Measurements from ENCODE around the gene LSM14B. TPM values are rescaled to one million over a fixed set of nuclear protein-coding genes. Genes with fewer than 3 reads are reported as not detected.
"Not testable (repeated sequence)": the region's sequence is repeated elsewhere in the genome, so short reads cannot be mapped to it uniquely, and the experiment has no call there.

LSM14B gene
- total RNA-seq, 2 experiments from 2014 or later, result 42.4 to 42.8 TPM

DNA sequence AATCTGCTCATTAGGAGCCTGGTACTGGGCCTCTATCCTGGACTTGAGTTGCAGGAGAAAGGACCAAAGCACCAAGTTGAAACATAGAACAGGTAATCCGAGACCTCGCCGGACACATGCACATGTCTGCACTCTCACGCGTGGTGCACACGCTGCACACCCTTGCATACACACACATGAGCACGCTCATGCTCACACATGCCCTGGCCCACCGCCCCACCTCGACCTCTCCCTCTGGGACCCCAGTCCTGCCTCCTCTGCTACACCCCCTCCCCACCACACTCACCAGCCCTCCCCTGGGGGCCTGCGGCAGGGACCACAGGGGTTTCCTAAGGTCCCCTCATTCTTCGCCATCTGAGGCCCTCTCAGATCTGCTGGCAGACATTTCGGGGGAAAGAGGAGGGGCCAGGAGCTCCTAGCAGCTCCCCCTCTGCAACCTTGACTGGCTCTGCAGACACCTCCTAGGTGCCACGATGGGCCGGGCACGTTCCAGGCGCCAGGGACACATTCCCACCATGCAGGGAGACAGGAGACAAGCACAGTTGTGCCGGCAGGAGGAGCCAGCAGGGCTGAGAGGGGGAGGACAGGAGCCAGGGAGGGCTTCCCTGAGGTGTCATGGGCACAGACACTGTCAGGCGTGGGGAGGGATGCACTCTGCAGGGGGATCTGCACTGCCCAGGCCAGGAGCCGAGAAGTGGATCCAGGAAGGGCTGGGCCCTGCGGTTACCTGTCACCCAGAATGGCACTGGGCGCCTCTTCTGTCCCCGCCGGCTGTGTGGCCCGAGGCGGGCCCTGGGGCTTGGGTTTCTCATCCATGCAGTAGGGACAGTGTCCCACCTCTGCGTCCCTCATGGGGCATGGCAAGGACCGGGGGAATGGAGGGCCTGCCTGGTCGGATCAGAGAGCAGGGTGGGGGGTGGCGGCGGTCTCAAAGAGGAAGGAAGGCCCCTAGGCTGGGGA, 25.6 kb upstream of the LSM14B start:
- no peak overlapping the region for H3K27ac Mint-ChIP-seq
- H3K4me1 Mint-ChIP-seq (ENCODE audit: low read depth), result no peaks in the 10 kb centered on the region
- DNase-seq (no peak), ATAC-seq (no peak)
- ChIA-PET CTCF (no interaction called here), POLR2A (no interaction called here)
- no peak overlapping the region for H3K4me3 Mint-ChIP-seq
- no peaks in the 10 kb centered on the region for H3K27me3 Mint-ChIP-seq (ENCODE audit: low read depth)
- peaks cover 11% of the 10 kb centered on the region for H3K9me3 Mint-ChIP-seq (ENCODE audit: insufficient read depth)
- no peaks in the 10 kb centered on the region for H3K36me3 Mint-ChIP-seq (ENCODE audit: low read depth)

DNA sequence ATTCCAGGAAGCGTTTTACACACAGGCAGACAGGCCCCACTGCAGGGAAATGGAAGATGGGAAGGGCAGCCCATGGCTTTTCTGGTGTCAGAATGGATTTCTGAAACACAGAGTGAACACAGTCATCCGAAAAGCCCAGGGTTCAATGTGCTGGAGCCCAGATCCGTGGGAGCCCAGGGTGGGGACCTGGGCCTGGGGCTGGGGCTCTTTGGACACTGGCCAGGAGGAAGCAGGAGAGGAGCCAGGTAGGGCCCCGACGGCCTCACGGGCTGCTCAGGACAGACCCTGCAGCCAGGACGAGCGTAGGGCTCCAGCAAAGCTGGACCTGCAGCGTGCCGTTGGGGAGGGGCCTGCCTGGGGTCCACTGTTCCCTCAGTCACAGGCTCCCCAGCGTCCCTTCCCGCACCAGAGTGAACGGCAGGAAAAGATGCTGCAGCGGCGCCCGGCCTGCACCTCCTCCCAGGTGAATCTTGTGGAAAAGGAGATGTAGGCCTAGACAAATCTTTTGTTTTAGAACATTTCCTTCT, 24.3 kb upstream of the LSM14B start:
- no peak overlapping the region for H3K27ac Mint-ChIP-seq
- ChIA-PET POLR2A (no interaction called here), CTCF (no interaction called here)
- no peak overlapping the region for H3K4me3 Mint-ChIP-seq
- H3K27me3 Mint-ChIP-seq (ENCODE audit: low read depth), result no peaks in the 10 kb centered on the region
- no peaks in the 10 kb centered on the region for H3K36me3 Mint-ChIP-seq (ENCODE audit: low read depth)
- H3K9me3 Mint-ChIP-seq (ENCODE audit: insufficient read depth), result peaks cover 20% of the 10 kb centered on the region
- H3K4me1 Mint-ChIP-seq (ENCODE audit: low read depth), result no peaks in the 10 kb centered on the region
- no peak for DNase-seq
- no peak for ATAC-seq

DNA sequence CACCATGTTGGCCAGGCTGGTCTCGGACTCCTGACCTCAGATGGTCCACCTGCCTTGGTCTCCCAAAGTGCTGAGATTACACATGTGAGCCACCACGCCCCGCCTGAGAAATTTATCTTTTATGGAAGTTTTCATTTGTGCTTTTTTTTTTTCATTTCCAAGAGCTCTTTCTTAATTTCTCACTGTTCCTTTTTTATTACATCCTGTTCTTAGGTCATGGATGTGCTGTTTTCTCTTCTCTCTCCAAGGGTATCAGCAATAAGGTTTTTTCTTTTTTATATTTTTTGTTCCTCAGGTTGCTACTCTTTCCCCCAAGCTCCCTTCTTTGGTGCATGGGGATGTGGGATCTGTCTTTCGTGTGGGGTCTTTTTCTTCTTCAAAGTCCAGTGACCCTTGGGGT, 21.2 kb upstream of the LSM14B start:
- DNase-seq, result no peak
- peaks cover 2% of the 10 kb centered on the region for H3K36me3 Mint-ChIP-seq (ENCODE audit: low read depth)
- H3K4me3 Mint-ChIP-seq, result no peak overlapping the region

GRCh38 chr20:62103508-62104233, 18.6 kb upstream of the LSM14B start:
- ChIA-PET POLR2A (no interaction called here), CTCF (no interaction called here)
- H3K9me3 Mint-ChIP-seq (ENCODE audit: insufficient read depth), result peaks cover 30% of the 10 kb centered on the region
- ATAC-seq (no peak), DNase-seq (no peak)
- no peaks in the 10 kb centered on the region for H3K27me3 Mint-ChIP-seq (ENCODE audit: low read depth)
- no peak overlapping the region for H3K4me3 Mint-ChIP-seq
- H3K4me1 Mint-ChIP-seq (ENCODE audit: low read depth), result no peaks in the 10 kb centered on the region
- H3K27ac Mint-ChIP-seq, result no peak overlapping the region
- H3K36me3 Mint-ChIP-seq (ENCODE audit: low read depth), result peaks cover 4% of the 10 kb centered on the region

More for the DNA sequence above, 21.2 kb upstream of the LSM14B start:
- Mint-ChIP-seq H3K4me1 (ENCODE audit: low read depth) (no peaks in the 10 kb centered on the region), H3K27me3 (ENCODE audit: low read depth) (no peaks in the 10 kb centered on the region), H3K27ac (no peak overlapping the region), H3K9me3 (ENCODE audit: insufficient read depth) (peaks cover 20% of the 10 kb centered on the region)
- CTCF ChIA-PET, result no interaction called here
- POLR2A ChIA-PET, result no interaction called here
- ATAC-seq, result no peak

DNA sequence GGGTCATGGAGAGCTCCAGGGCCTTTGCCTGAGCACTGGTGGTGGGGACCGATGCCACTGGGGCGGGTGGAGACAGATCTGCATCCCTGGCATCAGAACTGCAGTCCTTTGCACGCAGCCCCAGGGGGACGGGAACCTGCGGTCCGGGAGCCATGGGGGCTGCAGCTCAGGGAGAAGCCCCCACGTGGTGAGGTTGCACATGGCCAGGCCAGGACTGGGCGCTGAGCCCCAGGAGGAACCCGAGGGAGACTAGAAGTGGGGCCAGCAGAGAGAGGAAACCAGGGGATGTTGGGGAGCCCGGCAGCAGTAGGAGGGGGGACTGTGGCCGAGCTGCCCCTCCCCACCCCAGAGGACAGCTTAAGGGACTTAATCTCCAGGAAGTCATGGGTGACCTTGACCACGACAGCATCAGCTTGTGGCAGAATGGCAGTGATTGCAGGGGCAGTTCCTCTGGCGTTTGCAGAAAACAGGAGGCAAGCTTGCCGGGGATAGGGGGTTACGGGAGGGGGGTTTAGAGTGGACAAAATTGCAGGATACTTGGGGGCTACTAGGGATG, 18.0 kb upstream of the LSM14B start:
- DNase-seq (no peak), ATAC-seq (no peak)
- Mint-ChIP-seq H3K27me3 (ENCODE audit: low read depth) (no peaks in the 10 kb centered on the region), H3K27ac (no peak overlapping the region), H3K9me3 (ENCODE audit: insufficient read depth) (peaks cover 33% of the 10 kb centered on the region), H3K36me3 (ENCODE audit: low read depth) (peaks cover 9% of the 10 kb centered on the region), H3K4me1 (ENCODE audit: low read depth) (no peaks in the 10 kb centered on the region), H3K4me3 (no peak overlapping the region)
- ChIA-PET POLR2A (no interaction called here), CTCF (no interaction called here)

DNA sequence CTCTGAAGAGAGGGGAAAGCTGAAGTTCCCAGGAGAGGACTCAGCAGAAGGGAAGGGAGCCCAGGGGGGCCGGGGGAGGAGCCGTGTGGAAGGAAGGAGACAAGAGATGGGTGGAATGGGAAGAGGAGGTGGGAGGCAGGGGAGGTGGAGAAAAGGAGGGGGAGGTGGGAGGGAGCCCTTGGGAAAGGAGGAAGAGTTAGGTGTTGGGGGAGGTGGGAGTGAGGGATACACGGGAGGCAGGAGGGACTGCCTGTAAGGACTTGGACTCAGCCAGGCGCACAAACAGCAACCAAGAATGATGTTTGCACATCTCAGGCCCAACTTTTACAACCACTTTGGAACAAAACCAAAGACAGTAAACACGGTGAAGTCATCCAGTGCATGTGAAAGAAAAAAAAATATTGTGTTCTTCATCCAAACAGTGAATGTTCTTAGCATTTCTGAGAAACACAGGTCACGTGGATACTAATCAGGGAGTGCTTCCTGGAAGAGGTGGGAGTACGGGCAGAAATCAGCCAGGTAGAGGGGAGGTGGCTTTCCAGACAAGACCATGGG, 17.4 kb upstream of the LSM14B start:
- ChIA-PET CTCF (no interaction called here), POLR2A (no interaction called here)
- H3K9me3 Mint-ChIP-seq (ENCODE audit: insufficient read depth), result peaks cover 34% of the 10 kb centered on the region
- H3K4me1 Mint-ChIP-seq (ENCODE audit: low read depth), result no peaks in the 10 kb centered on the region
- no peaks in the 10 kb centered on the region for H3K27me3 Mint-ChIP-seq (ENCODE audit: low read depth)
- ATAC-seq, result no peak
- H3K36me3 Mint-ChIP-seq (ENCODE audit: low read depth), result peaks cover 10% of the 10 kb centered on the region
- H3K27ac Mint-ChIP-seq, result no peak overlapping the region
- no peak for DNase-seq
- H3K4me3 Mint-ChIP-seq, result no peak overlapping the region

DNA sequence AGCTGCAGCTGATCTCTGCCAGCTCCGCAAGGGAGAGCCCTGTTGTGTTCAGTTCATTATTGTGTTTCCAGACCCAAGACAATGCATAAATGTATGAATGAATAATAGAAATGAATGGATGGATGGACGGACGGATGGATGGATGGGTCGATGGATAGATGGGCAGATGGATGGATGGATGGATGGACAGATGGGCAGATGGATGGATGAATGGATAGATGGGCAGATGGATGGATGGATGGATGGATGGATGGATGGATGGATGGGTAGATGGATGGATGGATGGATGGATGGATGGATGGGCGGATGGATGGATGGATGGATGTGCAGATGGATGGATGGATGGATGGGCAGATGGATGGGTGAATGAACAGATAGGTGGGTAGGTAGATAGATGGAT, 16.7 kb upstream of the LSM14B start:
- H3K4me3 Mint-ChIP-seq, result no peak overlapping the region
- ChIA-PET POLR2A (no interaction called here), CTCF (no interaction called here)
- H3K27ac Mint-ChIP-seq, result no peak overlapping the region
- no peaks in the 10 kb centered on the region for H3K27me3 Mint-ChIP-seq (ENCODE audit: low read depth)
- DNase-seq, result no peak
- ATAC-seq, result no peak
- peaks cover 12% of the 10 kb centered on the region for H3K36me3 Mint-ChIP-seq (ENCODE audit: low read depth)
- H3K9me3 Mint-ChIP-seq (ENCODE audit: insufficient read depth), result peaks cover 37% of the 10 kb centered on the region
- no peaks in the 10 kb centered on the region for H3K4me1 Mint-ChIP-seq (ENCODE audit: low read depth)

GRCh38 chr20:62111148-62111547, 11.1 kb upstream of the LSM14B start:
- Mint-ChIP-seq H3K27me3 (ENCODE audit: low read depth) (no peaks in the 10 kb centered on the region), H3K36me3 (ENCODE audit: low read depth) (peaks cover 14% of the 10 kb centered on the region), H3K9me3 (ENCODE audit: insufficient read depth) (peaks cover 33% of the 10 kb centered on the region), H3K27ac (no peak overlapping the region), H3K4me1 (ENCODE audit: low read depth) (no peaks in the 10 kb centered on the region), H3K4me3 (no peak overlapping the region)
- no peak for ATAC-seq
- ChIA-PET POLR2A (no interaction called here), CTCF (no interaction called here)
- DNase-seq, result no peak

GRCh38 chr20:62112368-62112767, 9.9 kb upstream of the LSM14B start:
- ChIA-PET CTCF (no interaction called here), POLR2A (interaction anchor here (1.4 kb wide), 1 partner anchor 46 kb away, joined by 5 read pairs; no protein-coding TSS in a partner anchor)
- peaks cover 29% of the 10 kb centered on the region for H3K9me3 Mint-ChIP-seq (ENCODE audit: insufficient read depth)
- H3K36me3 Mint-ChIP-seq (ENCODE audit: low read depth), result peaks cover 14% of the 10 kb centered on the region
- H3K27me3 Mint-ChIP-seq (ENCODE audit: low read depth), result no peaks in the 10 kb centered on the region
- no peak overlapping the region for H3K27ac Mint-ChIP-seq
- H3K4me3 Mint-ChIP-seq, result no peak overlapping the region
- no peak for DNase-seq
- peaks cover 6% of the 10 kb centered on the region for H3K4me1 Mint-ChIP-seq (ENCODE audit: low read depth)
- no peak for ATAC-seq

DNA sequence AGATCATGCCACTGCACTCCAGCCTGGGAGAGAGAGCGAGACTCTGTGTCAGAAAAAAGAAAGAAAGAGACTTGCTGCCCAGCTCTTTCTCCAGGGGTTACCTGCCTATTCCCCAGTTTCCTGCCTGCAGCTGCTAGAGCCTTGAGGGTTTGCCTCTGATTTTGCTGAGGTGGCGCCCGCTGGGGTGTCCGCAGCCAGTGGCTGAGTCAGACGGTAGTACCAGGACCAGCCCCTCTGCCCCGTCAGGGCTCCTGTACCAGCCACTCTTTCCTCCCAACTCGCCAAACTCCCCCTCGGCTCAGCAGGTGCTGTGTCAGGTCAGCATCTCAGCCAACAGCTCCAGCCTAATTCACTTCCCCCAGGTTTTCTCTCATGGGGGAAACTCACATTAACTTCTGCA, 7.4 kb upstream of the LSM14B start:
- CTCF ChIA-PET, result no interaction called here
- Mint-ChIP-seq H3K36me3 (ENCODE audit: low read depth) (peaks cover 9% of the 10 kb centered on the region), H3K4me1 (ENCODE audit: low read depth) (peaks cover 26% of the 10 kb centered on the region), H3K4me3 (no peak overlapping the region), H3K9me3 (ENCODE audit: insufficient read depth) (peaks cover 18% of the 10 kb centered on the region), H3K27me3 (ENCODE audit: low read depth) (no peaks in the 10 kb centered on the region), H3K27ac (no peak overlapping the region)
- DNase-seq, result no peak
- POLR2A ChIA-PET, result interaction anchor here (1.0 kb wide), 1 partner anchor 48 kb away, joined by 3 read pairs; no protein-coding TSS in a partner anchor
- no peak for ATAC-seq

DNA sequence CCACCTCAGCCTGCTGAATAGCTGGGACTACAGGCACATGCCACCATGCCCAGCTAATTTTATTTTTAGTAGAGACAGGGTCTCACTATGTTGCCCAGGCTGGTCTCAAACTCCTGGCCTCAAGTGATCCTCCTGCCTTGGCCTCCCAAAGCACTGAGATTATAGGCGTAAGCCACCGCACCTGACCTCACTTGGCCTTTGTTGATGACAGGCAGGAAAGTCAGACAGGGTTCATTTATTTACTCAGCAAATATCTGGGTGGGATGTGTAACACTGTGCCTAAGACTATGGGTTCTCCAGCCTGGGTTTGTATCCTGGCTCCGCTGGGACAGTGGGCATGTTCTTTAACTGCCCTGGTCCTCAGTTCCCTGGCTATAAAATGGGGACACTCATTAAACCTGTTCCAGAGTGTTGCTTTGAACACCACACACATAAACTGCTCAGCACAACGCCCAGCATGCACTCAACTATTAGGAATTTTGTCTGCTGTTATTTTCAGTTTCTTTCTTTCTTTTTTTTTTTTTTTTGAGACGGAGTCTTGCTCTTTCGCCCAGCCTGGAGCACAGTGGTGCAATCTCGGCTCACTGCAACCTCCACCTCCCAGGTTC, 6.4 kb upstream of the LSM14B start:
- peaks cover 31% of the 10 kb centered on the region for H3K4me1 Mint-ChIP-seq (ENCODE audit: low read depth)
- POLR2A ChIA-PET, result interaction anchor here (1.0 kb wide), 1 partner anchor 49 kb away, joined by 3 read pairs; no protein-coding TSS in a partner anchor
- DNase-seq; H3K4me3 Mint-ChIP-seq; H3K36me3 Mint-ChIP-seq (ENCODE audit: low read depth); H3K27ac Mint-ChIP-seq; ATAC-seq; CTCF ChIA-PET; H3K27me3 Mint-ChIP-seq (ENCODE audit: low read depth): not testable (repeated sequence)
- peaks cover 13% of the 10 kb centered on the region for H3K9me3 Mint-ChIP-seq (ENCODE audit: insufficient read depth)

All from activated CD8-positive, alpha-beta T cell treated with anti-CD3 and anti-CD28 coated beads, Interleukin-2, amount 10 ng/mL, durations not matched to agents 7 days and 5 days (primary cell).